Ureter (tissue), 1 donor: ENCODE measurements around the gene EHBP1. TPM values are rescaled to one million over a fixed set of nuclear protein-coding genes. Genes with fewer than 3 reads are reported as not detected.
"Not testable (repeated sequence)": the region's sequence is repeated elsewhere in the genome, so short reads cannot be mapped to it uniquely, and the experiment has no call there.

Experiments
- DNase-seq: peaks from one replicate; pipeline ENCODE4 v3.0.0-alpha.2; 2020; ENCODE audit warnings: low spot score
- total RNA-seq: library from RNA; stranded (reverse); gene quantifications from one replicate; pipeline ENCODE4 v1.2.4, GENCODE V29; 2023
- donor health status: DM: yes; HTN: yes; CAD: no.

The EHBP1 gene
- total RNA-seq, 1 donor from 2014 or later, result 62.2 TPM

GRCh38 chr2:62736899-62737559 is 31.5 kb downstream of the EHBP1 start:
- DNase-seq, result no peak

GRCh38 chr2:62738981-62739936 is 33.7 kb downstream of the EHBP1 start:
- DNase-seq, result no peak

DNA sequence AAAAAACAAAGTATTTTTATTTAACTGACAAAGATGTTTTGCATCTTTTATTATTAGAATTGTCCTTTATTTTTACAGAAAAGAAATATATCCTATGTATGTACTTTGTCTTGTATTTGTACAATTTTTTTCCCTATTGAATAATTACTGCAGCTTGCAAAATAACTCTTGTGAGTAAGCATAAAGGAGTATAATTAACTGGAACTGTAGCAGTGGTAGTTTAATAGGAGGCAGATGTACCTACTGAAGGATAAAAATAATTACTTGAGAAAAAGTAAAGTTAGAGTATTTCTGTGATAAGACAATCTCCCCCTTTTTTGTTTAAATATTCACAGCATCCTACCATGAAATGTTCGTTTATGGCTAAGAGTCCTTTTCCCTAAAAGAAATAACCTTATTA is 34.7 kb downstream of the EHBP1 start:
- no peak for DNase-seq

DNA sequence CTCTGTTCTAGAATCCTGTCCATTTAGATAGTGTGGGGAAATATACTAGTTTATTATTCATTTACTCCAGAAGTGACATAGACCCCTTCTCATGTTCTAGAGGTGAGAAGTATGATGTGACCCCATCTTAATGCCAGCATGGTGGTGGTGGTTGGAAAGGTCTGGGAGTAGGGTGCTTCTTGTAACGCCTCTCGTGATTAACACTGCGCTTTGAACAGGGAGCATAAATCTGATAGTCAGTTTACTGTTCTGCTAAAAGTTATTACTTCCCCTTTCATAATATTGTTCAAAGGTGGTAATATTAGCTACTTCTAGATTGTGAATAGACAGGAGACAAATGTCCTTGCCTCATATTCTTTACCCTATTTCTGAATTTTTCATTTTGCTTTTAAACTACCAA is 35.6 kb downstream of the EHBP1 start:
- no peak for DNase-seq

GRCh38 chr2:62741954-62742722 is 36.6 kb downstream of the EHBP1 start:
- DNase-seq, result no peak

- no peak for DNase-seq
Measured at GRCh38 chr2:62743506-62743905, 38.0 kb downstream of the EHBP1 start.

DNA sequence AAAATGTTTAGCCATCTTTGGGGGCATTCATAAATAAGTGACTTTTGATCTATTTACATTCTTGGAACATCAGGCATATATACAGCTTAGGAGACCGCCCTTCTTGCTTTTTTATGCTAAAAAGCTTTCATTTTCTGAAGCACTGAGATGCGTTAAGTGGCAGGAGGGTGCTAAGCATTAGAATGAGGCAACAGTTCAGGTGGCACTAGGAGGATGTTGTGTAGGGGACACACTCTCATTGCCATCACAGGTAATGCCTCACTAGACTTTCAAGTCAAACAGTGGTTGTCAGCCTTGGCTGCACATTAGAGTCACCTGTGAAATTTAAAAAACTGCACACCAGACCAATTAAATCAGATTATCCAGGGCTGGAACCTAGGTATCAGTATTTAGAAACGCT is 39.1 kb downstream of the EHBP1 start:
- DNase-seq, result no peak

DNA sequence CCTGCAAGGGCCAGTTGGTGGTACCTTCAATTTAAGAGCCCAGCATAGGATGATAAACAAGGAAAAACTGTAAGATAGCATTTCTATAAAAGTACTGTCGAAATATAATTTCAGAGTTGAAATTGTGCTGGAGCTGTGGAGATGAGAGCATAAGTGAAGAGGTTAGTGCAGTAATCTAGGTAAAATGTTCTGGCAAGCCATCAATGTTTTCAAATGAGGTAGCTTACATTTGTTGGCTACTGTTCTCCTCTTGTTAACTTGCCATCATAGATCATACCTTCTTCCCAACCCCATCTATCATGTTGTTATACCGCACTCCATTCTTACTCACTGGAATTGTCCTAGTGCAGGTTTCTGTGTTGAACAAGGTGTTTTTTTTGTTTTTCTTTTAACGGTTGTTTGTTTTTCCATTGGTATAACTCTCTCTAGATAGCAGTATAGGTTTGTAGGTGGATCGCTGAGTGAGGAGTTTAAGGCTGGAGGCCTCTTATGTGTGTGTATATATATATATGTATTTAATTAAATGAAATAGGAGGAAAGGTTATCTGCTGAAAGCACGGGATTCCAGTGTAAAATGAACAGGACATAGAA is 40.5 kb downstream of the EHBP1 start:
- no peak for DNase-seq

- DNase-seq, result no peak
Measured at GRCh38 chr2:62747169-62747568, 41.7 kb downstream of the EHBP1 start.

- DNase-seq, result no peak
Measured at GRCh38 chr2:62747876-62748275, 42.4 kb downstream of the EHBP1 start.

DNA sequence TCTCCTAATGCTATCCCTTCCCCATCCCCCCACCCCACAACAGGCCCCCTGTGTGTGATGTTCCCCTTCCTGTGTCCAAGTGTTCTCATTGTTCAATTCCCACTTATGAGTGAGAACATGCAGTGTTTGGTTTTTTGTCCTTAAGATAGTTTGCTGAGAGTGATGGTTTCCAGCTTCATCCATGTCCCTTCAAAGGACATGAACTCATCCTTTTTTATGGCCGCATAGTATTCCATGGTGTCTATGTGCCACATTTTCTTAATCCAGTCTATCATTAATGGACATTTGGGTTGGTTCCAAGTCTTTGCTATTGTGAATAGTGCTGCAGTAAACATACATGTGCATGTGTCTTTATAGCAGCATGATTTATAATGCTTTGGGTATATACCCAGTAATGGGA is 43.6 kb downstream of the EHBP1 start:
- DNase-seq, result not testable (repeated sequence)

DNA sequence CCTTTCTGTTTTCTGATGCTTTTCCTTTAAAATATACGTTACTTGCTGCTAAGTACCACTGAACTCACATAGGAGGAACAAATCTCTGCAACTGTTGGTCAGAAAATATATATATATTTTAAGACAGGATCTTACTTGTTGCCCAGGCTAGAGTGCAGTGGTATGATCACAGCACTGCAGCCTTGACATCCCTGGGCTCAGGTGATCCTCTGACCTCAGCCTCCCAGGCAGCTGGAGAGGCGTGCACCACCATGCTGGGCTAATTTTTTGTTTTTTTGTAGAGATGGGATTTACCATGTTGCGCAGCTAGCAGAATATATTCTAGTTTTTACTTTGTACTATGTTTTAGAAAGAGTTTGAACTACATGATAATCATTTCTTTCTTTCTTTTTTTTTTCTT is 51.5 kb downstream of the EHBP1 start:
- DNase-seq, result no peak

- DNase-seq, result no peak
Measured at GRCh38 chr2:62760026-62760425, 54.5 kb downstream of the EHBP1 start.

DNA sequence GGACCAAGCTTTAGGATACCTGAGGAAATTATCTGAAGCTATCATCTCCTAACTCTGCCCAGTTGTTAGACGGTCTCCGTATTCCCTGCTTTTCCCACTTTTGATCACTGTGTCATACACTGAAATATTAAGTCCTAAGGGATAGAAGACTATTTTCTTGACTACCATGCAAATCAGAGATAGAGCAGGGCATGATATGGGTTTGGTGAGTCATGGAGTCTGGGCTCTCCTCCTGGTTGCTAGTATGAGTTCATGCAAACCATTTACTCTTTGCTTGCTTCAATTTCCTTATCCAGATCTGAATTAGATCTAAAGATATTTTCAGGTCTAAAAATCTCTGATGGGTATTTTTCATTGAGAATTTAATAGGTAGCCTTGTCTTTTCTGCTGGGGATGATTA is 55.0 kb downstream of the EHBP1 start:
- no peak for DNase-seq

- DNase-seq, result no peak
Measured at GRCh38 chr2:62765619-62766376, 60.3 kb downstream of the EHBP1 start.

DNA sequence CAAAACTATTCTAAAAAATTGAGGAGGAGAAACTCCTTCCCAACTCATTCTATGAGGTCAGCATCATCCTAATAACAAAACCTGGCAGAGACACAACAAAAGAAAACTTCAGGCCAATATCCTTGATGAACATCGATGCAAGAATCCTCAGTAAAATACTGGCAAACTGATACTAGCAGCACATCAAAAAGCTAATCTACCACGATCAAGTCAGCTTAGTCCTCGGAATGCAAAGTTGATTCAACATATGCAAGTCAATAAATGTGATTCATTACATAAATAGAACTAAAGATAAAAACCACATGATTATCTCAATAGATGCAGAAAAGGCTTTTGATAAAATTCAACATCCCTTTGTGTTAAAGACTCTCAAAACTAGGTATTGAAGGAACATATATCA is 63.1 kb downstream of the EHBP1 start:
- DNase-seq, result no peak

DNA sequence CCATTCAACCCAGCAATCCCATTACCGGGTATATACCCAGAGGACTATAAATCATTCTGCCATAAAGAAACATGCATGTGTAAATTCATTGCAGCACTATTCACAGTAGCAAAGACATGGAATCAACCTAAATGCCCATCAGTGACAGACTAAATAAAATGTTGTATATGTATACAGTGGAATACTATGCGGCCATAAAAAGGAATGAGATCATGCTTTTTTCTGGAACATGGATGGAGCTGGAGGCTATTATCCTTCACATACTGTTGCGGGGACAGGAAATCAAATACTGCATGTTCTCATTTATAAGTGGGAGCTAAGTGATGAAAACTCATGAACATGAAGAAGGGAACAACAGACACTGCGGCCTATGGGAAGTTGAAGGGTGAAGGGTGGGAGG is 65.1 kb downstream of the EHBP1 start:
- no peak for DNase-seq

GRCh38 chr2:62774555-62775366 is 69.2 kb downstream of the EHBP1 start:
- DNase-seq, result no peak

DNA sequence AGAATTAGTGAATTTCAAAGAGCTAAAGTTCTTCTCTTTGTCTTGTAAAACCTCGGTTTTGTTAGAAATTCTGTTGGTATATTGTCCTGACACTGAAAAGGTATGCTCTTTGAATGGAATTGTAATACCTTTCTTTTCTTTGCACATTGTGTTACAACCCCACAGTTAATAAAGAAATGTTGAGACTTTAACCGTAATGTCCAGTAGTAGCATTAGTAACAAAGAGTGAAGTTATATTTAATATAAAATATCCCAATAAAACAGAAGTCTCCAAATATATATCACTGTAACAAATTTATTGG is 69.8 kb downstream of the EHBP1 start:
- DNase-seq, result no peak

GRCh38 chr2:62783679-62784078 is 78.2 kb downstream of the EHBP1 start:
- DNase-seq, result no peak

DNA sequence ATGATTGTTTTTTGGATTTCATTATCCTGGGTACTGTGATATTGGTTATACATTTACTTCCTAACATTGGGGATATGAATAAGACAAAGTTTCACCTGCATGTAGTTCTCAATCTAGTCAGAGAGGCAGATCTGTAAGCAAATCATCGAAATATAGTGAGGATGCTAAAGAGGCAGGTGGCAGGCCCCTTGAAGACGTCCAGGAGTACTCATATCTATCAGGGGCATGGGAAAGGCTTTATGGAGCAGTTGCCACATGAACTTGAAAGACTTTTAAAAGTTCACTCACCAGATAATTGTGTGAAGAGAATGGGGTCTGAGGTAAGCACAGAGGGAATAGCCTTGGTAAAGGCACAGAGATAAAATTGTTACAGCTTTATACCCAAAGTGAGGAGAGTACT is 78.8 kb downstream of the EHBP1 start:
- no peak for DNase-seq
